Effector CD8-positive, alpha-beta T cell (primary cell): ENCODE data around the gene MBD5.

ENCODE experiments used
- DNase-seq: peaks from one replicate; lab custom pipeline; 2025; lab: John Stamatoyannopoulos, UW

Gene MBD5

DNA sequence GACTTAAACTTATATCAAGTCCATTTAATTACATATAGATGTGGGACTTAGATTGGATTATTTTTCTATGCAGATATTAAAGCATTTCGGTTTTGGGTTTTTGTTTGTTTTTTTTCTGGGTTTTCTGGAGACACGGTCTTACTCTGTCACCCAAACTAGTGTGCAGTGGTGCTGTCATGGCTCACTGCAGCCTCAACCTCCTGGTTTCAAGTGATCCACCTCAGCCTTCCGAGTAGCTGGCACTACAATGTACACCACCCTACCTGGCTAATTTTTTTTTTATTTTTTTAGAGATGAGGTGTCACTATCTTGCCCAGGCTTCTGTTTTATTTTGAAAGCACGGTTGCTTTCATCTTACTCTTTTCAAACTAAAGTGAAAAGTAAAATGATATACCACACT is 281.6 kb downstream of the MBD5 start:
- no peak for DNase-seq

- no peak for DNase-seq
Observed at GRCh38 chr2:148303161-148303560, 282.3 kb downstream of the MBD5 start.

DNA sequence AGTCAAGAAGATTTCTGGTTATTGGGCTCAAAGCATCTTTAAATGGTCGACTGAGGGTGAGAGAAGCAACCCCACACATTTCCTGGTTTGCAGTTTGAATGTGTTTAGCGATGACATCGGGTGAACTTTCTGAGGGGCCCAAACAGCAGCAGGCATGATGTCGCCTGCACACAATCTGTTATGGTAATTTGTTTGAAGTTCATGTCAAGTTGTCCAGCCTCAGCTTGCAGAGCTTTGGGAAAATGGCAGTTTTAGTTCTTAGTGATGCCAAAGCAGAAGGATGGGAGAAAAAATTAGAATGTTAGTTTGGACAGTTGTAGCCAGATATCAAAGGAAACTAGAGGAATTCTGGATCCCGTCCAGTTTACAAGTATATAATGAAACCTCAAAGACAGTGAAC is 284.6 kb downstream of the MBD5 start:
- no peak for DNase-seq

DNA sequence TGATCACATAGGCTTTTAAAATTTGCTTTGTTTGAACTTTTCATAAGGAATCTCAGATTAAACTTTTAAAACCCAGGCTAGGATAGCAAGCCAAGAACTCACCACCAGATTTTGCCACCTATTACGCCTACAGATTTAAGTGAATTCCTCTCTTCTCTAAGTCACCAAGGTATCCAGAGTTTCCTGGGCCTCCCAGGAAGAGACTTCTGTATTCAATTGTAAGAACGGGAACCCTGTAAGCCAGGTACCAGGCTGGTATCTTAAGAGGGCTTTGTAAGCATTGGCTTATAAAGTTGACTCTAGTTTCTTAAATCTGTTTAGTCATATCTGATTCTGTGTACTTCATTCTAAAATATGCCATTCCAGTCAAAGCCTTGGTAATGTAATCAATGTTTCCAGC is 285.1 kb downstream of the MBD5 start:
- DNase-seq: no peak

DNA sequence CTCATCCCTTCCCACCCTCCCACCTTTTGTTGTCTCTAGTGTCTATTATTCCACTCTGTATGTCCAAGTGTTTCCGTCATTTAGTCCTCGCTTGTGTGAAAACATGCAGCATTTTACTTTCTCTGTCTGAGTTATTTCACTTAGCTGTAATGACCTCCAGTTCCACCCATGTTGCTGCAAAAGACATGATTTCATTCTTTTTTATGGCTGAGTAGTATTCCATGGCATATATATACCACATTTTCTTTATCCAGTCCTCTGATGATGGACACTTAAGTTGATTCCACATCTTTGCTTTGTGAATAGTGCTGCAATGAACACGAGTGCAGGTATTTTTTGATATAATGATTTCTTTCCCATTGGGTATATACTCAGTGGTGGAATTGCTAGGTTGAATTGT is 296.7 kb downstream of the MBD5 start:
- DNase-seq: no peak

- DNase-seq: no peak
Observed at GRCh38 chr2:148338541-148338940, 317.6 kb downstream of the MBD5 start.

DNA sequence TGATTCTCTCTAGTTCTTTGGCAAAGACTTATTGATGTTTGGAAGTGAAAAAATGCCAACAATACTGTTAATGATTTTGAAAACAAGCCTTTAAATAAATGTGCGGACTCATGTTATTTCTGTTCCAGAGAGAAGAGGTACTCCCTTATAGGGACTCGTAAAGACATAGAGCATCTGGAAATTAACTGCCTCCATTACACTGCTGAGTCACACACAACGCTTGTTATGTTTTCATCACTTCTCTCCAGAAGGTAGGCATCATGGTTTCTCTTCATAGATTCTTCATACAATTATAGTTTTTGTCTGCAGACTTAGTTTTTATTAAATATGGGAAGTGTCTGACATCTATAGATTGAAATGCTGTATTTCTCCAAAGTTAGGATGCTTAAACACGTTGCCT is 321.2 kb downstream of the MBD5 start:
- DNase-seq: no peak

GRCh38 chr2:148350199-148350598 is 329.3 kb downstream of the MBD5 start:
- no peak for DNase-seq

GRCh38 chr2:148351437-148352143 is 330.7 kb downstream of the MBD5 start:
- no peak for DNase-seq

GRCh38 chr2:148358375-148358774 is 337.5 kb downstream of the MBD5 start:
- no peak for DNase-seq

- DNase-seq: no peak
Observed at GRCh38 chr2:148360662-148361061, 339.8 kb downstream of the MBD5 start.

DNA sequence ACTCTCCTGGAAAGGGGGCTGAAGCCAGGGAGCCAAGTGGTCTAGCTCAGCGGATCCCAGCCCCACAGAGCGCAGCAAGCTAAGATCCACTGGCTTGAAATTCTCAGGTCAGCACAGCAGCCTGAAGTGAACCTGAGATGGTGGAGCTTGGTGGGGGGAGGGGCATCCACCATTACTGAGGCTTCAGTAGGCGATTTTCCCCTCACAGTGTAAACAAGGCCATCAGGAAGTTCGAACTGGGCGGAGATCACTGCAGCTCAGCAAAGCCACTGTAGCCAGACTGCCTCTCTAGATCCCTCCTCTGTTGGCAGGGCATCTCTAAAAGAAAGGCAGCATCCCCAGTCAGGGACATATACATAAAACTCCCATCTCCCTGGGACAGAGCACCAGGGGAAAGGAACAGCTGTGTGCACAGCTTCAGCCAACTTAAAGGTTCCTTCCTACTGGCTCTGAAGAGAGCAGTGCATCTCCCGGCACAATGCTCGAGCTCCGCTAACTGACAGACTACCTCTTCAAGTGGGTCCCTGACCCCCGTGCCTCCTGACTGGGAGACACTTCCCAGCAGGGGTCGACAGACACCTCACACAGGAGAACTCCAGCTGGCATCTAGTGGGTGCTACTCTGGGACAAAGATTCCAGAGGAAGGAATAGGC is 341.4 kb downstream of the MBD5 start:
- no peak for DNase-seq

GRCh38 chr2:148375214-148375613 is 354.3 kb downstream of the MBD5 start:
- DNase-seq: no peak

DNA sequence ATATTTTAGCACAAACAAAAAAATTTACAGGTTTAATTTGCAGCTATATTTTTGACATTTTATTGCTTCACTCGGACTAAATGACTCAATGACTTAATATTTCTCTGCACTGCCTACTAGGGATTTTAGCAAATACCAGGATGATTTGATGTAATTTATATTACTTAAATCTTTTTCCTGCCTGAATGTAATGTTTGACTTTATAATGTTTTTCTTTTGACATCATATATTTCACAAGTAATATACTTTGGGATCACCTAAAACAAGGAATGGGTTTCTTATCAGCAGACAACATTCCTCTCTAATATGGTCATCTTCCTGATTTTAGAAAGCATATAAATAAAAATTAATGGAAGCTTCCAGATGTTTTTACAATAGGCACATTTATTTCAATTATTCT is 370.4 kb downstream of the MBD5 start:
- no peak for DNase-seq

- DNase-seq: no peak
Observed at GRCh38 chr2:148402786-148403185, 381.9 kb downstream of the MBD5 start.

DNA sequence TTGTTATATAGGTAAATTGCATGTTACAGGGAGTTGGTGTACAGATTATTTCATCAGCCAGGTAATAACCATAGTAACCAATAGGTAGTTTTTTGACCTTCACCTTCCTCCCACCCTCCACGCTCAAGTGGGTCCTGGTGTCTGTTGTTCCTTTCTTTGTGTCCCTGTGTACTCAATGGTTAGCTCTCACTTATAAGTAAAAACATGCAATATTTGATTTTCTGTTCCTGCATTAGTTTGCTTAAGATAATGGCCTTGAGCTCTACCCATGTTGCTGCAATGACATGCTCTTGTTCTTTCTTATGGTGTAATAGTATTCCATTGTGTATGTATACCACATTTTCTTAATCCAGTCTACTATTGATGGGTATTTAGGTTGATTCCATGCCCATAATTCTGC is 390.0 kb downstream of the MBD5 start:
- DNase-seq: no peak

GRCh38 chr2:148416248-148416647 is 395.4 kb downstream of the MBD5 start:
- DNase-seq: no peak

GRCh38 chr2:148430101-148430500 is 409.2 kb downstream of the MBD5 start:
- DNase-seq: no peak

GRCh38 chr2:148447877-148448276 is 427.0 kb downstream of the MBD5 start:
- no peak for DNase-seq

- DNase-seq: no peak
Observed at GRCh38 chr2:148450531-148450930, 429.6 kb downstream of the MBD5 start.

DNA sequence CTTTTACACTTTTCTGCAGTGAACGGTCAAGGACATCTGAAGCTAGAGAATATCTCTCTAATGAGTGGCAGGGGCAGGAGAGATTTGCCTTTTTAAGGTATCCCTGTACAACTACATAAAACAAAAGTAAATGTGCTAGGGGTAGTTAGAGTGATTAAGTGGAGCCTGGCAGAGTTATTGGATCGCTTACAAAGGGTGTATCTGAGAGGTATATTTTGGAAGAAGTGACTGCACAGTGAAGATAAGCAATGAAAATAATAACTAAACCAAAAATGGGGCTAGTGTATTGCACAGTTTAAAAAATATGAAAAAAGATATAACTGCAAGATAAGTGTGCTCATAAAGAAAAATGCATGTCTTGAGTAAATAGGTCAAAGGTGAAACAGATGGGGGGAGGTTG is 430.2 kb downstream of the MBD5 start:
- no peak for DNase-seq

- DNase-seq: no peak
Observed at GRCh38 chr2:148455791-148456190, 434.9 kb downstream of the MBD5 start.

DNA sequence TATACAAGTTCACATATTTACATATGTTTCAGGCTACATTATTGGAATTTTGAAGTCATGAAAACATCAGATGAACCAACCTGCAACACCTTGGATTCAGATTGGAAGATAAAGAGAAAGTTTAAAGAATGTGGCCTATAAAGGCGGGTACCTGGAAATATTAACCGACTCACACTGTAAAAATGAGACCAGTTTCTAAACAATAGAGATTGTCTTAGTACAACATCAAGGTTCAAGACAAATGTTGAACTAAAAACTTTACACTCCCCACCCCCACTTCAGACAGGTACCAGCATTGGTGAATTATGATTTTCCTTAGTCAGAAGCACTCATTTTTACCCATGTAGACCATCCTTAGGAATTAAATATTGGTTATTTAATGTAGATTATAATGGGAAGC is 437.3 kb downstream of the MBD5 start:
- DNase-seq: no peak

DNA sequence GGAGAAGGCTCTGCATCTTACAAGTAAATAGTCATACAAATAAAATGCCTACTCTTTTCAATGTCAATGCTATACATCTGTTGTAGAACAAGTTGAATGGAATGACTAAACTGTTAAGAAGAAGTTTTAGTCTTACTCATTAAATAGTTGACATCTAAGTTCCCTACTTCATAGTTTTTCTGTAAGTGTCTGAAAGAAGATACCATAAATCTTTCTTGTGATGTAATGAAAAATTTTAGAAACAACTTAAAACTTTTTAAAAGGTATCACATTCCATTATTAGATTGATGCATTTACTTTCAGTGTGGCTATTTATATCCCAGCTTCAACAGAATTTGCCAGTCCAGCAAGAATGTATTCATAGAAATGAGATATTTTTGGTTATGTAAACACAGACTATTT is 438.5 kb downstream of the MBD5 start:
- DNase-seq: no peak
